NT2/D1 (cell line): Measurements from ENCODE around the gene GPR63.
"Not testable (repeated sequence)": the region's sequence is repeated elsewhere in the genome, so short reads cannot be mapped to it uniquely, and the experiment has no call there.

Experiments
- DNase-seq: peaks from one replicate; pipeline ENCODE4 v3.0.0-alpha.2; 2011; ENCODE audit warnings: low read depth, low spot score
- H3K27me3 ChIP-seq: 2 replicates; pipeline ENCODE4 v1.6.0; 2011; ENCODE audit warnings: mild to moderate bottlenecking; ENCODE audit not compliant: insufficient read length, insufficient read depth
- H3K36me3 ChIP-seq: 2 replicates; pipeline ENCODE4 v1.6.1; 2011; ENCODE audit warnings: mild to moderate bottlenecking, low read length, mixed read lengths; ENCODE audit not compliant: insufficient read depth, insufficient read length
- H3K4me1 ChIP-seq: 2 replicates; pipeline ENCODE4 v1.5.1; 2011; ENCODE audit not compliant: insufficient read depth, insufficient read length
- H3K4me3 ChIP-seq: 2 replicates; pipeline ENCODE4 v1.5.1; 2011; ENCODE audit warnings: low read depth; ENCODE audit not compliant: insufficient read length
- H3K9ac ChIP-seq: 2 replicates; pipeline ENCODE4 v1.6.0; 2011; ENCODE audit warnings: low read depth; ENCODE audit not compliant: insufficient read length
- H3K9me3 ChIP-seq: 2 replicates; pipeline ENCODE4 v1.5.1; 2011; ENCODE audit warnings: mild to moderate bottlenecking, low read length; ENCODE audit not compliant: insufficient read depth
- SUZ12 ChIP-seq: IDR thresholded peaks from 2 replicates; pipeline ENCODE4 v1.6.1; 2011; ENCODE audit not compliant: insufficient read length, insufficient read depth; ENCODE audit errors: extremely low read depth
- YY1 ChIP-seq: IDR thresholded peaks from 2 replicates; pipeline ENCODE4 v1.6.1; 2011; ENCODE audit not compliant: insufficient read length, insufficient read depth
- ZNF274 ChIP-seq: IDR thresholded peaks from 2 replicates; pipeline ENCODE4 v1.6.1; 2011; ENCODE audit warnings: mild to moderate bottlenecking, low read depth, low read length

Gene GPR63

GRCh38 chr6:96837081-96837971, at the start of gene GPR63:
TSS of gene GPR63 (minus strand) at chr6:96837477. CDS start at chr6:96799731, 37,746 bp downstream.
- Histone ChIP-seq H3K4me3 (peak within 1 kb of the TSS; percentile 80), H3K27me3 (peaks cover 15% of the 10 kb centered on the region), H3K9me3 (no peaks in the 10 kb centered on the region), H3K9ac (peak within 1 kb of the TSS; percentile 85), H3K4me1 (no peaks in the 10 kb centered on the region), H3K36me3 (no peaks in the 10 kb centered on the region)
- TF ChIP-seq YY1 (no peak), SUZ12 (no peak), ZNF274 (no peak)
- DNase-seq = peak; percentile 62

GRCh38 chr6:96886519-96886918, 49.2 kb upstream of the GPR63 start:
- no peaks in the 10 kb centered on the region for H3K9me3 ChIP-seq

GRCh38 chr6:96885187-96885631, 47.9 kb upstream of the GPR63 start:
- H3K9me3 ChIP-seq, H3K27me3 ChIP-seq, DNase-seq, H3K36me3 ChIP-seq, H3K4me3 ChIP-seq, H3K4me1 ChIP-seq, H3K9ac ChIP-seq: not testable (repeated sequence)

More at GRCh38 chr6:96886519-96886918, 49.2 kb upstream of the GPR63 start:
- Histone ChIP-seq H3K4me3 (no peak overlapping the region), H3K4me1 (no peaks in the 10 kb centered on the region), H3K36me3 (peaks cover 12% of the 10 kb centered on the region), H3K27me3 (no peaks in the 10 kb centered on the region), H3K9ac (no peak overlapping the region)
- no peak for DNase-seq
- no peak for TF ChIP-seq YY1
- TF ChIP-seq ZNF274 = no peak
- no peak for TF ChIP-seq SUZ12

GRCh38 chr6:96878143-96878542, 40.9 kb upstream of the GPR63 start:
- Histone ChIP-seq H3K4me1 (no peaks in the 10 kb centered on the region), H3K9ac (no peak overlapping the region), H3K27me3 (no peaks in the 10 kb centered on the region), H3K4me3 (no peak overlapping the region), H3K9me3 (no peaks in the 10 kb centered on the region), H3K36me3 (no peaks in the 10 kb centered on the region)
- TF ChIP-seq YY1 (no peak), SUZ12 (no peak), ZNF274 (no peak)
- DNase-seq = no peak

- DNase-seq = no peak
- no peak overlapping the region for H3K4me3 ChIP-seq
- no peaks in the 10 kb centered on the region for H3K36me3 ChIP-seq
- no peaks in the 10 kb centered on the region for H3K4me1 ChIP-seq
- no peaks in the 10 kb centered on the region for H3K9me3 ChIP-seq
- H3K27me3 ChIP-seq = no peaks in the 10 kb centered on the region
- TF ChIP-seq SUZ12 (no peak), YY1 (no peak), ZNF274 (no peak)
- H3K9ac ChIP-seq = no peak overlapping the region
Measured at GRCh38 chr6:96876886-96877545, 39.7 kb upstream of the GPR63 start.

- no peaks in the 10 kb centered on the region for H3K27me3 ChIP-seq
- no peaks in the 10 kb centered on the region for H3K36me3 ChIP-seq
- no peak for DNase-seq
- TF ChIP-seq ZNF274 = no peak
- TF ChIP-seq SUZ12 = no peak
- no peak for TF ChIP-seq YY1
- no peak overlapping the region for H3K4me3 ChIP-seq
- H3K9me3 ChIP-seq = no peaks in the 10 kb centered on the region
- H3K4me1 ChIP-seq = no peaks in the 10 kb centered on the region
- H3K9ac ChIP-seq = no peak overlapping the region
Measured at GRCh38 chr6:96872976-96873375, 35.7 kb upstream of the GPR63 start.

- DNase-seq = no peak
- Histone ChIP-seq H3K4me1 (no peaks in the 10 kb centered on the region), H3K4me3 (no peak overlapping the region), H3K27me3 (no peaks in the 10 kb centered on the region), H3K9ac (no peak overlapping the region), H3K36me3 (no peaks in the 10 kb centered on the region), H3K9me3 (peaks cover 9% of the 10 kb centered on the region; the same call in 1 of the 2 replicates)
- TF ChIP-seq ZNF274 (no peak), SUZ12 (no peak), YY1 (no peak)
Measured at GRCh38 chr6:96865055-96865405, 27.8 kb upstream of the GPR63 start.
